ENCODE measurements around the gene IRF3. TPM values are rescaled to one million over a fixed set of nuclear protein-coding genes. Genes with fewer than 3 reads are reported as not detected.

IRF3 gene
- total and polyA plus RNA-seq, 2 donors from 2014 or later: 64.5 to 84.9 TPM

DNA sequence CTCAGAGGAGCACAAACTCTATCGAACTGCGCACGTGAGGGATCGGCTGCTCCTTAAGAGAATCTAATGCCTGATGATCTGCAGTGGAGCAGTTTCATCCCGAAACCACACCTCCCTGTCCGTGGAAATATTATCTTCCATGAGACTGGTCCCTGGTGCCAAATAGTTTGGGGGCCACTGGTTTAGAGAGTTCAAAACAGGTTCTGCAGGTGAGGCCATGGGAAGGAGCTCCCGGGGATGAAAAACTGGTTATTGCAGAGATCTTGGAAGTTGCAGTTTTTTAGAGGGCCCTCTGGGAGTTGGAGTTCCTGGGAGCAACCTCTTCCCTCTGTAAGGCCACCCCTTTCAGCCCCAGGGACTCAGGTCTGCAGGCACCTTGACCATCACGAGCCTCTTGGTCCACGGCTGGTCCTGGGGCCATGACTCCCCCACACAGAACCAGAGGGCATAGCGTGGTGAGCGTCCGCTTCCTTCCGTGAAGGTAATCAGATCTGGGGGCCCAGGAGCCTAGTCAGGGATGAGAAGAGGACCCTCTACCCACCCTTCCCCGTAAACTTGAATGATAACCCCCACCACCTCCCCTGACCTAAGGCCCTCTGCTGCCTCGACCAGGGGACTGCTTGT is 5.2 kb downstream of the IRF3 start:
- no peak overlapping the region for H3K9ac ChIP-seq (ENCODE audit: low read length in 3 of 3)
- TF ChIP-seq CTCF (IDR thresholded peaks at IDR 0.05; ENCODE audit: borderline replicate concordance, extremely low read depth, insufficient read depth): no peak
- peaks cover 2 to 42% (median 21%) of the 10 kb centered on the region in 3 donors for H3K36me3 ChIP-seq (ENCODE audit: control insufficient read depth in 2 of 3, insufficient read depth in 3 of 3, low read length in 3 of 3)
- no peak overlapping the region for H3K27ac ChIP-seq (ENCODE audit: low read depth in 2 of 2, low read length in 2 of 2)
- no peak overlapping the region for H3K4me3 ChIP-seq (ENCODE audit: low read length in 3 of 3)
- no peaks in the 10 kb centered on the region for H3K27me3 ChIP-seq (ENCODE audit: control insufficient read depth, insufficient read depth, low read length)
- FAIRE-seq: no peak
- intact Hi-C loops (cut with DNase I): no loop called here
- no peaks in the 10 kb centered on the region for H3K9me3 ChIP-seq (ENCODE audit: control insufficient read depth in 2 of 3, insufficient read depth in 1 of 3, low read length in 3 of 3)
- DNase-seq: no peak
- peaks cover 0 to 6% (median 6%) of the 10 kb centered on the region in 3 donors for H3K4me1 ChIP-seq (ENCODE audit: control insufficient read depth in 2 of 3, insufficient read depth in 2 of 3, low read depth in 1 of 3, low read length in 3 of 3)

DNA sequence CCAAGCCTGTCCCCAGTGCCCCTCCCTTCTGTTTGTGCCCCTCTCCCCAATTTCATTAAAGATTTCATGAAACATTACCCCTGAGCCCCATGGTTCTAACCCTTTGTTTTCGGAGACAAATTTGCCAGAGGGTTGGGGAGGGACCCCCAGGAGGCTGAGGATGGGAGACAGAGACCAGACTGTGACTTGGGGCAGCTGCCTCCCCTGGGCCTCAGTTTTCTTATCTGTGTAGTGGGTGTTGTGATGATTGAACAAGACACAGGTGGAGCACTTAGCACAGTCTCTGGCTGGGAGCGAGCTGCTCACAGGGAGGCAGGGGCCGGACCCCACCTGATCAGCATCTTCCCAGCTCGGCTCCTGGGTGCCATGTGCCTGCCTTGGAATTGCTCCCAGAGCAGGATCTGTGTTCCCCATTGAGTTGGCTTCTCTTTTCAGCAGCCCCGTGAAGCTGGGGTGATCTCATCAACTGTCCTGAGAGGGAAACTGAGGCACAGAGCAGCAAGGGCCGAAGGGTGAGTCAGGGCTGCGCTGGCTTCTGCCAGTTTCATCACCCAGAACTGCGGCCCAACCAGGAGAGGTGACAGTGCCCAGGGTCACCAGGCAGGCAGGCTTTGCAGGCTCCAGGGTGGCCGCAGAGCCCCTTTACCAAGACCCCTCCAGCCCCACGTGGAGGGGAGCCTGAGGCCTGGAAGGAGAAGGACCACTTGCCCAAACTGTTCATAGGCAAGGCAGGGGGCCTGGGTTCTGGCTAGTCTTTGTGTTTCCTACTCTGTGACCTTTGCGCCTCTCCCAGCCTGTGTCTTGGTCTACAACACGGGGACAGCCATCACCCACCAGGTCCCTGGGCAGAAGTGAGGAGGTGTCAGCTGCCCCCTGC is 6.9 kb downstream of the IRF3 start:
- peak in 1 of 5 donors; percentile 60 for DNase-seq
- FAIRE-seq: no peak

GRCh38 chr19:49658139-49658517 is 7.5 kb downstream of the IRF3 start:
- no peak for FAIRE-seq
- no peak for TF ChIP-seq CTCF (IDR thresholded peaks at IDR 0.05; ENCODE audit: borderline replicate concordance, extremely low read depth, insufficient read depth)

More for the DNA sequence above, 6.9 kb downstream of the IRF3 start:
- Histone ChIP-seq H3K9ac (ENCODE audit: low read length in 3 of 3) (no peak overlapping the region), H3K27me3 (ENCODE audit: control insufficient read depth, insufficient read depth, low read length) (no peaks in the 10 kb centered on the region), H3K9me3 (ENCODE audit: control insufficient read depth in 2 of 3, insufficient read depth in 1 of 3, low read length in 3 of 3) (no peaks in the 10 kb centered on the region), H3K27ac (ENCODE audit: low read depth in 2 of 2, low read length in 2 of 2) (no peak overlapping the region), H3K4me3 (ENCODE audit: low read length in 3 of 3) (no peak overlapping the region), H3K36me3 (ENCODE audit: control insufficient read depth in 2 of 3, insufficient read depth in 3 of 3, low read length in 3 of 3) (peaks cover 2 to 57% (median 24%) of the 10 kb centered on the region in 3 donors), H3K4me1 (ENCODE audit: control insufficient read depth in 2 of 3, insufficient read depth in 2 of 3, low read depth in 1 of 3, low read length in 3 of 3) (peaks cover 0 to 1% (median 0%) of the 10 kb centered on the region in 3 donors)
- intact Hi-C loops (cut with DNase I): no loop called here
- TF ChIP-seq CTCF (IDR thresholded peaks at IDR 0.05; ENCODE audit: borderline replicate concordance, extremely low read depth, insufficient read depth): no peak

More at GRCh38 chr19:49658139-49658517, 7.5 kb downstream of the IRF3 start:
- DNase-seq: peak in 1 of 5 donors; percentile 59
- no peak overlapping the region for H3K9ac ChIP-seq (ENCODE audit: low read length in 3 of 3)
- no peaks in the 10 kb centered on the region for H3K9me3 ChIP-seq (ENCODE audit: control insufficient read depth in 2 of 3, insufficient read depth in 1 of 3, low read length in 3 of 3)
- peaks cover 2 to 57% (median 24%) of the 10 kb centered on the region in 3 donors for H3K36me3 ChIP-seq (ENCODE audit: control insufficient read depth in 2 of 3, insufficient read depth in 3 of 3, low read length in 3 of 3)
- no peak overlapping the region for H3K27ac ChIP-seq (ENCODE audit: low read depth in 2 of 2, low read length in 2 of 2)
- H3K4me3 ChIP-seq (ENCODE audit: low read length in 3 of 3): no peak overlapping the region
- H3K4me1 ChIP-seq (ENCODE audit: control insufficient read depth in 2 of 3, insufficient read depth in 2 of 3, low read depth in 1 of 3, low read length in 3 of 3): no peaks in the 10 kb centered on the region
- intact Hi-C loops (cut with DNase I): no loop called here
- no peaks in the 10 kb centered on the region for H3K27me3 ChIP-seq (ENCODE audit: control insufficient read depth, insufficient read depth, low read length)
